Sciatic nerve (tissue), 2 donors: ENCODE measurements around the gene ZNF410. TPM values are rescaled to one million over a fixed set of nuclear protein-coding genes. Genes with fewer than 3 reads are reported as not detected.
A peak's percentile ranks its signal among the peaks of the same experiment; 100 is the strongest.

Source experiments
- ATAC-seq: fragments of 200-7000 bp; cut with Tn5 transposase; one replicate; pipeline ENCODE4 v1.9.1; 2020; ENCODE audit warnings: mild to moderate bottlenecking, moderate library complexity
- DNase-seq: peaks from one replicate; pipeline ENCODE4 v3.0.0-alpha.2; 2020; ENCODE audit warnings: low spot score
- intact Hi-C: fragments of 100-400 bp; cut with DNase I; formaldehyde crosslinking; loops from one replicate; pipeline ENCODE4 v1.14.2; 2022
- total RNA-seq: library from RNA; stranded (reverse); fragmentation: NEBNext Ultra II Directional; extraction: Animal tissue kit (Norgen Biotek cat#: 25700); gene quantifications from one replicate; pipeline ENCODE4 v1.2.1, GENCODE V29; 2021
- donor health status: DM: no; HTN: no; CAD: no.
- donor health status: DM: no; HTN: no; CAD: no.

The ZNF410 gene
- total RNA-seq, 1 donor from 2014 or later = 46.6 TPM

DNA sequence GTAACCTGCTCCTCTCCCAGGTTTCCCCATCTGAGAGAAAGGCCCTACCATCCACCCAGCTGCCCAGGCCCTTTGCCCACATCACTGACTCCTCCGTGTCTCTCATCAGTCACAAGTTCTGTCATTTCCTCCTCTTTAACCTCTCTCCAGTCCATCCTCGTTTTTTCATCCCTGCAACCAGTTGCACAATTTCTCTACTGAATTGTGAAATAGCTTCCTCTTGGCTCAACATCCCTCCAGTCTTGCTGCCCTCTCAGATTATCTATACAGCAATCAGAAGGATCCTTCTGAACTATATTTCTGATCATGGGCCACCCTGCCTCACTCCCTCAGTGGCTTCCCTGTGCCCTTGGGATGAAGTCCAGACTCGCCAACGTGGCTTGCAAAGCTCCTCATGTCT, 56.4 kb downstream of the ZNF410 start:
- no peak for DNase-seq
- ATAC-seq = peak; percentile 92
- intact Hi-C loops = loop anchor here (10.0 kb wide), 1 partner anchor 218 kb away; no protein-coding TSS in a partner anchor

DNA sequence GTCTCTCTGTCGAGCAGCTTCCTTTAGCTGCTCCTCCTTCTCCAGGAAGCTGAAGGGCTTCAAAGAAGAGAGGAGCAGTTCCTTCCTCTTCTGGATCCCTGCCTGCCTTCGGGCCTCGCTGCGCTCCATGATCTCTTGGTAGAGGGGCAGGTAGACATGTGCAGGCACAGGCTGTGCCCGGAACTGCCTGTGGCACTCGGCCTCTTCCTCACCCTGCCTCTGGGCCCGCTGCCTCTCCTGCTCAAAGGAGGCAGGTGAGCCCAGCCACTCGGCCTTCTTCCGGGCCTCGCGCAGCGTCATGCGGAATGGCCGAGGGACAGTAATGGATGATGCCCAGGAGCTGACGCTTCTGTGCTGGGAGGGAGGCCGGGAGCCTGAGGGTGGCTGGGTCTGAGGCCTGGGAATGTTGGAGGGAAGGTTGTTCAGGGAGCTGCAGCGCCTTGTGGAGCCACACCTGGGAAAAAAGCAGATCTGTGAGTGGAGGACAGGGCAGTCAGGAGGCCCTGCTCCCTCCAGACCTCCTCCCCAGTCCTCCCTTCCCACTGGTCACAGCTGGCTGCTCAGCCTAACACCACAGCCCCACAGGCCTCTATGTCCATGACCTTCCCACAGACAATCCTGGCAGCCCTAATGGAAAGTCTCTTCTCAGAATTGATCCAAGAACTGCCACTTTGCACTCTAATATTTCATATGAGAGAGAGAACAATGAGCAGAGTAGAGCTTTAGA, 57.9 kb downstream of the ZNF410 start:
- DNase-seq (no peak), ATAC-seq (no peak)
- intact Hi-C loops = loop anchor here (10.0 kb wide), 1 partner anchor 220 kb away; no protein-coding TSS in a partner anchor

DNA sequence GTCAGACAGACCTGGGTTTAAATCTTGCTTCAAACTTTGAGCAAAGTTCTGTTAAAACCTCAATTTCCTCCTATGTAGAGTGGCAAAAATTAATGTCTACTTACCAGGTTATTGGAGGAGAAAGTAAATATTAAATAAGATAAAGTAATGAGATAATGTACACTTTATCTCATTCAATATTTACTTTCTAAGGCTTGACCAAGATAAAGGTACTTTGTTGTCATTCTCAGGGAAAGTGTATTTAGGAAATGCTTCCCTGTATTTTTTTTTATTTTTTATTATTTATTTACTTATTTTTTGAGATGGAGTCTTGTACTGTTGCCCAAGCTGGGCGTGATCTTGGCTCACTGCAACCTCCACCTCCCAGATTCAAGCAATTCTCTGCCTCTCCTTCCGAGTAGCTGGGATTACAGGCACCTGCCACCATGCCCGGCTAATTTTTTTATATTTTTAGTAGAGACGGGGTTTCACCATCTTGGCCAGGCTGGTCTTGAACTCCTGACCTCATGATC, 58.6 kb downstream of the ZNF410 start:
- no peak for ATAC-seq
- DNase-seq = no peak
- intact Hi-C loops = loop anchor here (10.0 kb wide), 1 partner anchor 220 kb away; no protein-coding TSS in a partner anchor

DNA sequence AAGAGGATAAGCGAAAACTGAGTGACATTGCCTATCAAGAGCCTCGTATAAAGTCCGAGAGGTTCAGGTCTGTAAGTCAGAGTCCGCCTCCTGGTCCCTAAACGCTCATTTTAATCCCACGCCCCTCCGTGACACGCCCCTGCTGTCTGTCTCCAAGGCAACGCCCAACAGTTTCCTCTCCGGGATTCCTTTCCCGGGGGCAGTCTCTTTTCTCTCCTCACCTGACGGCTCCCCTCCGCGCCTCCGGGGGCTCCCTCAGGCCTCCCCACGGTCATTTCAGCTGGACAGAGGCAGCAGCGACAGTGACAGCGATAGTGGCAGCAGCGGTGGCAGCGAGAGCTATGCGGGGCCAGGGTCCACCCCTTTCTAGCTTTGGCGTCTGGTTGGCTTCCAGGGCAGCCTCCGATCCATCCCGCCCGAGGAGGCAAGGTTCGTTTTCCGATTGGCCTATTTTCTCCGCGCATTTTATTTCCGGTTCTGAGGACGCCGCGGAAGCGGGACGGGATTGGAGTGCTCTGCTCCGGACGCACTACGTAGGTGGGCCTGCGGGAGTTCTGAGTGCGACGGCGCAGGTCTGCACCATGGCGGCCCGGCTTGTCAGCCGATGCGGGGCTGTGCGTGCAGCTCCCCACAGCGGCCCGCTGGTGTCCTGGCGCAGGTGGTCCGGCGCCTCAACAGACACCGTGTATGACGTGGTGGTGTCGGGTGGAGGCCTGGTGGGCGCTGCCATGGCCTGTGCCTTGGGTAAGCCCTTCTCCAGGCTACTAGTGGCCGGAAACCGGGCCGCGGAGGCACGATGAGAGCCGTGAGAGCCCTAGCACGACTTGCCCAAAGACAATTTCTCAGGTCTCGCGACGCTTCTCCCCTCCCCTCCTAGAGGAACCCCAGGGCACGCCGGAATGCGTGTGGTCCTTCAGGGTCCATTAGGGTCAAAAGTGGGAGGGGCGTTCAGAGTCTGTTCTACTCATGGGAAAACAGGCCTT, 63.4 kb downstream of the ZNF410 start, which contains the start of the genes COQ6 and FAM161B:
Gene COQ6, plus strand, starts transcription at position 551 of the 983 bp plus-strand sequence. Its CDS starts 31 bp downstream, at position 582.
Gene FAM161B, minus strand, starts transcription at position 343 of the 983 bp plus-strand sequence. Its CDS starts 68 bp downstream, at position 275.
- ATAC-seq (peak; percentile 99), DNase-seq (peak; percentile 93)
- intact Hi-C loops = loop anchor here (10.0 kb wide), 1 partner anchor 225 kb away; no protein-coding TSS in a partner anchor

DNA sequence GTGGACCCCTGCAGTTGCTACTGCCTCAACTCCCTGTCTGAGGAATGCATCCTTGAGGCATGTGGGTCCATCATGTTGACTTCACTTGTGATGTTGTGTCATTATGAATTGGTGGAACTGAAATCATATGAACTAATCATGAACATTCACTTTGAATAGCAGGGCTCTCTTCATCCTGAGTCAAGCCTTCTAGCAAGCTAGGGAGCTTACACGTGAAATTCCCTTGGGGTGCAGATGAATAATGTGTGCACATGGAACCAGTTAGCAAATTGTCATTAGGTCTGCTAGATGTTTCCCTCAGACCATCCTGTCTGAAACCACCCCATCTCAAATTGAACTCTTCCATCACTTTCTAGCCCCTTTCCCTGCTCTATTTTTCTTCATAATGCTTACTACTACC, 67.1 kb downstream of the ZNF410 start:
- intact Hi-C loops = no loop called here
- ATAC-seq (no peak), DNase-seq (no peak)

DNA sequence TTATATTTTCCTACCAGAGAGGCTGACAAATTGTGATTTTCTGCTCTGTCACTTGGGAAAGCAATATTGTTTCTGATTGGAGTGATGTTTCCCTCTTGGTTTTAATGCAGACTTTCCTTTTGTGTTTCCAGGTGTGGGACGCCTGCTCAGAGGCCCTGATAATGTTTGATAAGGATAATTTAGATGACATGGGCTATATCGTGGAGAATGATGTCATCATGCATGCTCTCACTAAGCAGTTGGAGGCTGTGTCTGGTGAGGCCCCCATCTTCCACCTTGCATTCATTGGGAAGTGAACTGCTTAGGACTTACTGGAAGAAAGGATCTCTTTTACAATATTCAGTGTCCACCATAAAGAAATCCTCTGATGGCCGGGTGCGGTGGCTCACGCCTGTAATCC, 69.0 kb downstream of the ZNF410 start:
- ATAC-seq (no peak), DNase-seq (no peak)
- intact Hi-C loops = no loop called here

DNA sequence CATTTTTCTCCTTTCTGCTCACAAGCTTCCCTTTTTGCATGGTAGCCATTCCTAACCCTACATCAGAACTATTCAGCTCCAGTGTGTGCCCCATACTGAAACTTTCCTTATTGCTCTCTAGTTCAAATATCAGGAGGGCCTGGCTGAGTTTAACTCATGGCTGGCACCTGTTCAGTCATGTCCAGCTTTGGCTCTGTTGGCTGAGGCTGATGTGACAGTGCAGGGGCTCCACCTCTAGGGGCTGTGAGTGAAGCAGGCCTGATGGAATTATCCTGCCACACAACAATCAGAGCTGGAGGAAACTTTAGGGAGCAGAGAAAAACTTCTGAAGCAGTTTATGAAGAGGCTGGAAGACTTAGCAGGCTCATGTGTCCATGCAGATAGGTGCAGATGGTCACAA, 71.9 kb downstream of the ZNF410 start:
- ATAC-seq (no peak), DNase-seq (no peak)
- intact Hi-C loops = no loop called here

DNA sequence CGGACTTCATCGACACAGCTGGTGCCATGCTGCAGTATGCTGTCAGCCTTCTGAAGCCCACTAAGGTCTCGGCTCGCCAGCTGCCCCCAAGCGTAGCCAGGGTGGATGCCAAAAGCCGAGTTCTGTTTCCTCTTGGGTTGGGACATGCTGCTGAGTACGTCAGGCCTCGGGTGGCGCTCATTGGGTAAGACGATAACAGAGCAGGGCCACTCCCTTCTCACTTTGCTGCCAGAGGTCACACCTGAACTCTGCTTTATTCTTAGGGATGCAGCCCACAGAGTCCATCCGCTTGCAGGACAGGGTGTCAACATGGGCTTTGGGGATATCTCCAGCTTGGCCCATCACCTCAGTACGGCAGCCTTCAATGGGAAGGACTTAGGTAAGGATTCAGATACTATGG, 74.5 kb downstream of the ZNF410 start:
- ATAC-seq = no peak
- DNase-seq = no peak
- intact Hi-C loops = no loop called here

DNA sequence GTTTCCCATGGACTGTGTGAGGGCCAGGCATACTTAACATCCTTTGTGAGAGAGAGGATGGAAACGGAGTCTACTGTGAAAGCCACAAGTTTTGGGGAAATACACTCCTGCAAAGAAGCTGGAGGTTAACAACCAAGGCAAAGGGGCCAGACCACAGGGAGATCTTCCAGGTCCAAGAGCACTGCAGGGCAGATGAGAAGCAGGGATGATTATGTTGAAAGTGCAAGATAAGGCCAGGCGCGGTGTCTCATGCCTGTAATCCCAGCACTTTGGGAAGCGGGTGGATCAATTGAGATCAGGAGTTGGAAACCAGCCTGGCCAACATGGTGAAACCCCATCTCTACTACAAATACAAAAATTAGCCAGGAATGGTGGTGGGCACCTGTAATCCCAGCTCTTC, 78.6 kb downstream of the ZNF410 start:
- no peak for DNase-seq
- ATAC-seq = no peak
- intact Hi-C loops = no loop called here

DNA sequence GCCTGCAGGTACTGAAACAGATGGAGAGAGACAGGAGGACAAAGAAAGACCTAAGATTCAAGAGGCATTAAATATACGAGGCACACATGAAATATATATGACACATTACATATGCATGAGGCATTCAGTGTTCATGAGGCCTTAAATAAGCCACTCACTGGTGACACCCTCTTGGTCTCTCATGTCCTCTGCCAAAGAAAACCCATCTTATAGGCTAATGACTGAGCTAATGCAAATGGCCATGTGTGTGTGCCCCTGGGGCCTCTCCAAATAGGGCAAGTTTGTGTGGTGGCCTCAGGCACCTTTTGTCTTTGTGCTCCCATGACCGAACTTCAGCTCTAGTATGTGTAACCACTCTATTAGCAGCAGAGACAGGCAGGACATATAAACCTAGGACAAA, 82.2 kb downstream of the ZNF410 start:
- no peak for DNase-seq
- ATAC-seq = no peak
- intact Hi-C loops = no loop called here

DNA sequence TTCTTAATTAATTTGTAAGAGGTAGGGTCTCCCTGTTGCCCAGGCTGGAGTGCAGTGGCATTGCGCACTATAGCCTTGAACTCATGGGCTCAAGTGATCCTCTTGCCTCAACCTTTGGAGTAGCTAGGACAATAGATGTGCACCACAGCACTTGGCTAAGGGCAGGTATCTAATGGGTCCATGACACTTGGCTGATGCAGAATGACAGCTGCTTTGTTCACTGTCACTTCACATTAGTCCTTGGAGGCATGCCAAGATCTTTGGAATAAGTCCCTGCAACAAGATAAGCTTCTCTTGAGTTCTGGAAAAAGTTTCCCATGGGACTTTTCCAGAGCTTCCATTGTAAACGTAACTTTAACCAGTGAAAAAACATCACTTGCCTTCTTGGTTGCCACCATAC, 86.8 kb downstream of the ZNF410 start:
- ATAC-seq (no peak), DNase-seq (no peak)
- intact Hi-C loops = no loop called here

DNA sequence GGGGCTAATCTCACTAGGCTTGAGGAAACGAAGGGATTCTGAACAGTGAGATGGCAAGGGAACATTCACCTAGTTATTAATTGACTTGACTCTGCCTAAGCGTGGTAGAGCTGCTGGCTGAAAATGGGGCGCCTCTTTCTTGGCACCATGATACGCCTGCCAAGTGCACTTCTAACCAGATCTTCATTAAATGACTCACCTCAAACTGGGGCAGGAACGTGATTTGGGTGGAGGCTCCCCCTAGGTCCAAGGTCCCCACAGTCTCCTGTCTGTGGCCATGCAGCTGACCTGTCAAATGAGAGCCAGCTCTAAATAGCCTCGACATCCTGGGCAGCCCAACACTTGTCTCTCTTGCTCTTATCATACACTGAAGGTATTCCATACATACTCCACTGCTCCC, 89.5 kb downstream of the ZNF410 start:
- ATAC-seq (no peak), DNase-seq (no peak)
- intact Hi-C loops = no loop called here

DNA sequence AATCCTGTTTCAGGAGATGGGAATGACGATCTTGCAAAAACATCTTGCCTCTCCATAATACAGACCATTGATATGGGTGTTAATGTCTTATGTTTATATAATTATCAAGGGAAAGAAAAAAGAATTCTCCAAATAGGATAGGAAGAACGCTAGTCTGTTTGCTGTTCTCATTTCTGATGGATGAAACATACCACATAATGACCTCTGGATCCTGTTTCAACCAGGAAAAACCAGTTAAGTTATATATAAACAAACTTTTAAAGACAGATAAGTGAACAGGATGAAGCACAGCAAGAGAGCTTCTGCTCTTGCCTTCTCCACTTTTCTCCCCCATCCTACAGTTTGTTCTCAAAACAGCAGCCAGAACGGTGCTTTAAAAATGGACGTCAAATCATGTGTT, 91.2 kb downstream of the ZNF410 start:
- intact Hi-C loops = no loop called here
- ATAC-seq (no peak), DNase-seq (no peak)

Other genes with a start within 250 kb of the ZNF410 start
- 22.3 TPM for gene DNAL1, start 241.9 kb upstream of the ZNF410 start, total RNA-seq
- gene PNMA1, start 172.5 kb upstream of the ZNF410 start, total RNA-seq = 46.1 TPM
- 17.1 TPM for gene PTGR2, start 35.0 kb upstream of the ZNF410 start, total RNA-seq
- gene FAM161B, start 63.2 kb downstream of the ZNF410 start, total RNA-seq = 12.1 TPM
- gene COQ6, start 63.4 kb downstream of the ZNF410 start, total RNA-seq = 23.4 TPM
- 15.5 TPM for gene ENTPD5, start 132.4 kb downstream of the ZNF410 start, total RNA-seq
- gene BBOF1, start 132.5 kb downstream of the ZNF410 start, total RNA-seq = 8.6 TPM
- gene ALDH6A1, start 197.6 kb downstream of the ZNF410 start, total RNA-seq = 85.5 TPM
- gene LIN52, start 198.1 kb downstream of the ZNF410 start, total RNA-seq = 8.5 TPM